OCI-LY7 (cell line): ENCODE results near the gene ZBTB39. TPM values are rescaled to one million over a fixed set of nuclear protein-coding genes. Genes with fewer than 3 reads are reported as not detected.

ENCODE experiments used
- BruUV-seq: library from RNA; stranded (reverse); fragments of 400-500 nt; replicated peaks from 2 replicates; lab custom pipeline; 2021; lab: Mats Ljungman, UMichigan
- CTCF ChIA-PET: fragments of 300-600 bp; sonication (Branson Sonifier 250); formaldehyde crosslinking; loops from one replicate; lab custom pipeline; 2022; ENCODE audit warnings: antibody characterized with exemption; ENCODE audit not compliant: unreplicated experiment; lab: Charles Lee
- POLR2A ChIA-PET: fragments of 300-600 bp; sonication (Branson Sonifier 250); formaldehyde crosslinking; loops from one replicate; lab custom pipeline; 2022; ENCODE audit warnings: antibody characterized with exemption; lab: Charles Lee
- DNase-seq: peaks from one replicate; pipeline ENCODE4 v3.0.0-alpha.2; 2015; ENCODE audit warnings: low spot score
- H2AFZ ChIP-seq: fragments of 200-600 bp; sonication (generic), shearing (Covaris generic); 2 replicates; pipeline ENCODE4 v1.6.1; 2014; ENCODE audit warnings: mild to moderate bottlenecking, antibody characterized with exemption, low read length, moderate library complexity
- H3K27ac ChIP-seq: fragments of 200-600 bp; sonication (generic); 2 replicates; pipeline ENCODE4 v1.5.1; 2014; ENCODE audit warnings: mixed run types, low read depth, mild to moderate bottlenecking, moderate library complexity, low read length, inconsistent platforms; ENCODE audit not compliant: poor library complexity, severe bottlenecking
- H3K36me3 ChIP-seq: fragments of 200-600 bp; sonication (generic); 2 replicates; pipeline ENCODE4 v1.6.1; 2014; ENCODE audit warnings: mild to moderate bottlenecking, antibody characterized with exemption, low read length, moderate library complexity, mixed read lengths; ENCODE audit not compliant: insufficient read depth
- H3K4me1 ChIP-seq: fragments of 200-600 bp; sonication (generic); 2 replicates; pipeline ENCODE4 v1.5.1; 2014; ENCODE audit warnings: mild to moderate bottlenecking, low read length; ENCODE audit not compliant: insufficient read depth, poor library complexity, severe bottlenecking
- H3K4me2 ChIP-seq: fragments of 200-600 bp; sonication (generic); 2 replicates; pipeline ENCODE4 v1.6.1; 2014; ENCODE audit warnings: mild to moderate bottlenecking, low read length
- H3K4me3 ChIP-seq: fragments of 200-600 bp; sonication (generic); 2 replicates; pipeline ENCODE4 v1.5.1; 2014; ENCODE audit warnings: mild to moderate bottlenecking, low read depth, low read length; ENCODE audit not compliant: poor library complexity, severe bottlenecking
- H3K79me2 ChIP-seq: fragments of 200-600 bp; sonication (generic); 2 replicates; pipeline ENCODE4 v1.6.1; 2016; ENCODE audit warnings: low read depth, mild to moderate bottlenecking, low read length, moderate library complexity, mixed read lengths; ENCODE audit not compliant: insufficient read depth
- H3K9me2 ChIP-seq: fragments of 200-600 bp; sonication (generic); 2 replicates; pipeline ENCODE4 v1.6.1; 2016; ENCODE audit warnings: mild to moderate bottlenecking, low read length, mixed read lengths; ENCODE audit not compliant: insufficient read depth
- H3K9me3 ChIP-seq: fragments of 200-600 bp; sonication (generic); 2 replicates; pipeline ENCODE4 v1.6.1; 2014; ENCODE audit warnings: mild to moderate bottlenecking, mixed run types, low read length, mixed read lengths
- H4K20me1 ChIP-seq: fragments of 200-600 bp; sonication (generic); 2 replicates; pipeline ENCODE4 v1.6.1; 2014; ENCODE audit warnings: mild to moderate bottlenecking, antibody characterized with exemption, low read length, moderate library complexity, mixed read lengths; ENCODE audit not compliant: insufficient read depth
- EZH2phosphoT487 ChIP-seq: fragments of 200-600 bp; sonication (generic); IDR thresholded peaks from 2 replicates; pipeline ENCODE4 v1.6.1; 2018; ENCODE audit warnings: low read depth, borderline replicate concordance, mild to moderate bottlenecking, mixed run types, antibody characterized with exemption, low read length, moderate library complexity, mixed read lengths
- intact Hi-C: fragments of 100-400 bp; cut with micrococcal nuclease; formaldehyde crosslinking; loops from one replicate; pipeline ENCODE4 v1.10.0; 2022; ENCODE audit not compliant: unreplicated experiment
- total RNA-seq, 2 experiments: library from RNA; depleted of rRNA in 1 of 2; stranded (reverse); fragments of >200 nt in 1 of 2; shearing (Covaris generic) in 1 of 2; gene quantifications; 2 replicates each; pipeline ENCODE4 v1.2.3, GENCODE V29; 2014 to 2022
- TF ChIP-seq, protein P1 (sequence below): fragments of 200-600 bp; sonication (generic); conservative IDR thresholded peaks from 2 replicates; pipeline ENCODE4 v1.5.1; 2014; ENCODE audit warnings: mild to moderate bottlenecking, antibody characterized with exemption, low read length, moderate library complexity, mixed read lengths

ZBTB39 gene
- total RNA-seq, 2 experiments from 2014 or later = 10.0 to 10.9 TPM

DNA sequence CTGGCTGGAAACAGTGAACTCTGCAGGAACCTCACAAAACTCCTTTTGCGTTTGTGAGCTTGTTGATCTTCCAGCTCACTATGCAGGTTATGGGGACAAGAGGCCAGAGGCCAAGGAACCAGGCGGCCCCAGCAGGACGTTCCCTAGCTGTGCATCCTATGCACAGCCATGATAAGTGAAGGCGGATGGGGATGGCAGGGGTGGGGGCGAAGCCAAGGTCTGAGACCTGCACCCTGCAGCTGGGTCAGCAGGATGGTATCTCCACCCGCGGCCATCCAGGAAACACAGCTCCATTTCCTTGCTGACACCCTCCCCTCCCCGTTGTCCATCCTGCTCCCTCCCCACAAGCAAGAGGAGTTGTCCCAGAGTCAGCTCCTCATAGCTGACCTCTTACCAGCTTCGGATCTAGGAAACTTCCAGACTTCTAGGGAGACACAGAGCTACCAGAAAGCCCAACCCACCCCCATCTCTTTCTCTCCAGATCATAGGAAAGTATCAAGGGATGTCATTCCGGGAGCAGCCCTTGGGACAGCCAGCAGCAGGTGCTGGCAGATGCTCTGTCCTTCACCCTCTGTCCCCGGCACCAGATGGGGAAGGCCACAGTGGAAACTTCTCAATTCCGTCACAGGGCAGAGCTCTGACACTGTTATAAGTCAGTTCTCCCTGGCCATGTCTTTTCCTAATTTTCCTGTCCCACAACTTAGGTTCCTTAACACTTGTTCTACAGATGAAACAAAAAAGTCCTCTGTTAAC, 9.4 kb downstream of the ZBTB39 start:
- POLR2A ChIA-PET = interaction anchor here (0.8 kb wide), 1 partner anchor 20 kb away, joined by 3 read pairs; no protein-coding TSS in a partner anchor
- CTCF ChIA-PET = no interaction called here
- Histone ChIP-seq H3K79me2 (peaks cover 4% of the 10 kb centered on the region; the same call in 1 of the 2 replicates), H4K20me1 (0 out of 2 replicates have a peak, but pooled peaks cover 5% of the 10 kb centered on the region), H3K4me1 (no peaks in the 10 kb centered on the region), H2AFZ (no peak overlapping the region), H3K9me2 (no peaks in the 10 kb centered on the region), H3K4me2 (no peak overlapping the region), H3K9me3 (no peaks in the 10 kb centered on the region), H3K27ac (no peak overlapping the region), H3K4me3 (no peak overlapping the region), H3K36me3 (peaks cover 31% of the 10 kb centered on the region; the same call in 1 of the 2 replicates)
- intact Hi-C loops = no loop called here
- no peak for DNase-seq
- BruUV-seq = no TSS peak
- TF ChIP-seq EZH2phosphoT487 = no peak
- TF ChIP-seq, protein P1, sequence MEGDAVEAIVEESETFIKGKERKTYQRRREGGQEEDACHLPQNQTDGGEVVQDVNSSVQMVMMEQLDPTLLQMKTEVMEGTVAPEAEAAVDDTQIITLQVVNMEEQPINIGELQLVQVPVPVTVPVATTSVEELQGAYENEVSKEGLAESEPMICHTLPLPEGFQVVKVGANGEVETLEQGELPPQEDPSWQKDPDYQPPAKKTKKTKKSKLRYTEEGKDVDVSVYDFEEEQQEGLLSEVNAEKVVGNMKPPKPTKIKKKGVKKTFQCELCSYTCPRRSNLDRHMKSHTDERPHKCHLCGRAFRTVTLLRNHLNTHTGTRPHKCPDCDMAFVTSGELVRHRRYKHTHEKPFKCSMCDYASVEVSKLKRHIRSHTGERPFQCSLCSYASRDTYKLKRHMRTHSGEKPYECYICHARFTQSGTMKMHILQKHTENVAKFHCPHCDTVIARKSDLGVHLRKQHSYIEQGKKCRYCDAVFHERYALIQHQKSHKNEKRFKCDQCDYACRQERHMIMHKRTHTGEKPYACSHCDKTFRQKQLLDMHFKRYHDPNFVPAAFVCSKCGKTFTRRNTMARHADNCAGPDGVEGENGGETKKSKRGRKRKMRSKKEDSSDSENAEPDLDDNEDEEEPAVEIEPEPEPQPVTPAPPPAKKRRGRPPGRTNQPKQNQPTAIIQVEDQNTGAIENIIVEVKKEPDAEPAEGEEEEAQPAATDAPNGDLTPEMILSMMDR = no peak

DNA sequence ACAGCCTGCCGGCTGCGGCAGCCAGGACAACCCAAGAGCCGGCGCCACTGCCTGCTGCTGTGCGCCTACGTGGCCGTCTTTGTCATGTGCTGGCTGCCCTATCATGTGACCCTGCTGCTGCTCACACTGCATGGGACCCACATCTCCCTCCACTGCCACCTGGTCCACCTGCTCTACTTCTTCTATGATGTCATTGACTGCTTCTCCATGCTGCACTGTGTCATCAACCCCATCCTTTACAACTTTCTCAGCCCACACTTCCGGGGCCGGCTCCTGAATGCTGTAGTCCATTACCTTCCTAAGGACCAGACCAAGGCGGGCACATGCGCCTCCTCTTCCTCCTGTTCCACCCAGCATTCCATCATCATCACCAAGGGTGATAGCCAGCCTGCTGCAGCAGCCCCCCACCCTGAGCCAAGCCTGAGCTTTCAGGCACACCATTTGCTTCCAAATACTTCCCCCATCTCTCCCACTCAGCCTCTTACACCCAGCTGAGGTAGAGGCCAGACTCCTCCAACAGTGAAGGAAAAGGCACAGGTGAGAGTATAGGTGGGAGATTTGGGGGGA, 10.3 kb downstream of the ZBTB39 start:
- intact Hi-C loops = no loop called here
- no peak overlapping the region for H3K4me3 ChIP-seq
- no peaks in the 10 kb centered on the region for H3K9me3 ChIP-seq
- H4K20me1 ChIP-seq = 0 out of 2 replicates have a peak, but pooled peaks cover 5% of the 10 kb centered on the region
- no TSS peak for BruUV-seq
- H3K4me1 ChIP-seq = peaks cover 5% of the 10 kb centered on the region
- H3K27ac ChIP-seq = no peak overlapping the region
- H3K4me2 ChIP-seq = no peak overlapping the region
- TF ChIP-seq EZH2phosphoT487 = no peak
- TF ChIP-seq, protein P1 = no peak
- no peaks in the 10 kb centered on the region for H3K9me2 ChIP-seq
- H2AFZ ChIP-seq = no peak overlapping the region
- H3K79me2 ChIP-seq = 0 out of 2 replicates have a peak, but pooled peaks cover under 1% of the 10 kb centered on the region
- POLR2A ChIA-PET = no interaction called here
- CTCF ChIA-PET = no interaction called here
- DNase-seq = no peak
- H3K36me3 ChIP-seq = peaks cover 22% of the 10 kb centered on the region; the same call in 1 of the 2 replicates
